Neural cell (in vitro differentiated cells): ENCODE measurements around the gene SLC44A1. TPM values are rescaled to one million over a fixed set of nuclear protein-coding genes. Genes with fewer than 3 reads are reported as not detected.

Experiments
- H2AFZ ChIP-seq: fragments of 200-600, 300-800 bp; sonication (generic), shearing (Covaris generic); 2 replicates; pipeline ENCODE4 v1.6.0; 2014; ENCODE audit warnings: low read depth, mild to moderate bottlenecking, antibody characterized with exemption, low read length, moderate library complexity
- H3F3A ChIP-seq: fragments of 200-600 bp; shearing (Covaris generic); 2 replicates; pipeline ENCODE4 v1.6.1; 2016; ENCODE audit warnings: mild to moderate bottlenecking, moderate library complexity, mixed read lengths, antibody characterized with exemption, low read length; ENCODE audit not compliant: insufficient read depth, poor library complexity, severe bottlenecking
- H3K27ac ChIP-seq: fragments of 200-600, 300-800 bp; sonication (generic), shearing (Covaris generic); 2 replicates; pipeline ENCODE4 v1.5.1; 2014; ENCODE audit warnings: mild to moderate bottlenecking, low read length, moderate library complexity
- H3K27me3 ChIP-seq: fragments of 300-800, 200-600 bp; sonication (generic), shearing (Covaris generic); 2 replicates; pipeline ENCODE4 v1.6.0; 2014; ENCODE audit warnings: mild to moderate bottlenecking, low read depth, low read length, moderate library complexity; ENCODE audit not compliant: insufficient read depth
- H3K36me3 ChIP-seq: fragments of 300-800, 200-600 bp; sonication (generic), shearing (Covaris generic); 2 replicates; pipeline ENCODE4 v1.5.1; 2014; ENCODE audit warnings: mild to moderate bottlenecking, antibody characterized with exemption, low read length, moderate library complexity; ENCODE audit not compliant: insufficient read depth
- H3K4me2 ChIP-seq: fragments of 300-800, 200-600 bp; sonication (generic), shearing (Covaris generic); 2 replicates; pipeline ENCODE4 v1.6.0; 2014; ENCODE audit warnings: mild to moderate bottlenecking, low read length
- H3K4me3 ChIP-seq: fragments of 300-800, 200-600 bp; sonication (generic), shearing (Covaris generic); 2 replicates; pipeline ENCODE4 v1.5.1; 2014; ENCODE audit warnings: mild to moderate bottlenecking, low read length, moderate library complexity
- H3K79me2 ChIP-seq: fragments of 200-600 bp; shearing (Covaris generic); replicated peaks from 2 replicates; pipeline ENCODE4 v1.6.0; 2014; ENCODE audit warnings: mild to moderate bottlenecking, low read length, moderate library complexity; ENCODE audit not compliant: insufficient read depth
- H3K9ac ChIP-seq: fragments of 300-800, 200-600 bp; sonication (generic), shearing (Covaris generic); 2 replicates; pipeline ENCODE4 v1.6.1; 2016; ENCODE audit warnings: mild to moderate bottlenecking, low read length, mixed read lengths
- H3K9me2 ChIP-seq: fragments of 200-600 bp; shearing (Covaris generic); 2 replicates; pipeline ENCODE4 v1.6.1; 2016; ENCODE audit warnings: mild to moderate bottlenecking, low read length, mixed read lengths; ENCODE audit not compliant: insufficient read depth
- H3K9me3 ChIP-seq: fragments of 200-600, 300-800 bp; sonication (generic), shearing (Covaris generic); 2 replicates; pipeline ENCODE4 v1.6.1; 2016; ENCODE audit warnings: mild to moderate bottlenecking, mixed run types, low read length, moderate library complexity, mixed read lengths
- H4K20me1 ChIP-seq: fragments of 200-600 bp; shearing (Covaris generic); 2 replicates; pipeline ENCODE4 v1.6.1; 2016; ENCODE audit warnings: mild to moderate bottlenecking, mixed run types; ENCODE audit not compliant: insufficient read depth
- EP300 ChIP-seq: fragments of 450-650 bp; conservative IDR thresholded peaks from 2 replicates; pipeline ENCODE4 v1.6.1; 2014; ENCODE audit warnings: antibody characterized with exemption, mild to moderate bottlenecking, moderate library complexity; ENCODE audit not compliant: poor library complexity, severe bottlenecking
- EZH2 ChIP-seq: fragments of 200-600, 300-800 bp; shearing (Covaris generic), sonication (generic); IDR thresholded peaks from 2 replicates; pipeline ENCODE4 v1.6.1; 2014; ENCODE audit warnings: antibody characterized with exemption, low read length, borderline replicate concordance, mild to moderate bottlenecking; ENCODE audit not compliant: insufficient read depth, poor library complexity, severe bottlenecking
- MXI1 ChIP-seq: fragments of 450-650 bp; conservative IDR thresholded peaks from 2 replicates; pipeline ENCODE4 v1.6.1; 2014; ENCODE audit warnings: antibody characterized with exemption, mild to moderate bottlenecking; ENCODE audit not compliant: poor library complexity, severe bottlenecking
- RAD21 ChIP-seq: fragments of 450-650 bp; conservative IDR thresholded peaks from 2 replicates; pipeline ENCODE4 v1.6.1; 2014; ENCODE audit warnings: antibody characterized with exemption, mild to moderate bottlenecking, moderate library complexity
- SMC3 ChIP-seq: fragments of 450-650 bp; conservative IDR thresholded peaks from 2 replicates; pipeline ENCODE4 v1.6.1; 2014; ENCODE audit warnings: antibody characterized with exemption, mild to moderate bottlenecking, moderate library complexity; ENCODE audit not compliant: poor library complexity
- TAF1 ChIP-seq: IDR thresholded peaks from 2 replicates; pipeline ENCODE4 v1.6.1; 2012; ENCODE audit warnings: low read depth
- polyA plus RNA-seq: library from polyadenylated mRNA; depleted of rRNA; stranded (reverse); fragments of >200 nt; gene quantifications from 2 replicates; pipeline ENCODE4 v1.2.3, GENCODE V29; 2014
- TF ChIP-seq, protein P1 (sequence below): fragments of 450-650 bp; IDR thresholded peaks from 2 replicates; pipeline ENCODE4 v1.5.1; 2014; ENCODE audit warnings: antibody characterized with exemption, mild to moderate bottlenecking, moderate library complexity; ENCODE audit not compliant: poor library complexity, severe bottlenecking
- TF ChIP-seq, protein P2 (sequence below): IDR thresholded peaks from 2 replicates; pipeline ENCODE4 v1.6.1; 2012; ENCODE audit warnings: borderline replicate concordance

The SLC44A1 gene
- polyA plus RNA-seq, 1 donor from 2014 or later = 3.9 TPM

DNA sequence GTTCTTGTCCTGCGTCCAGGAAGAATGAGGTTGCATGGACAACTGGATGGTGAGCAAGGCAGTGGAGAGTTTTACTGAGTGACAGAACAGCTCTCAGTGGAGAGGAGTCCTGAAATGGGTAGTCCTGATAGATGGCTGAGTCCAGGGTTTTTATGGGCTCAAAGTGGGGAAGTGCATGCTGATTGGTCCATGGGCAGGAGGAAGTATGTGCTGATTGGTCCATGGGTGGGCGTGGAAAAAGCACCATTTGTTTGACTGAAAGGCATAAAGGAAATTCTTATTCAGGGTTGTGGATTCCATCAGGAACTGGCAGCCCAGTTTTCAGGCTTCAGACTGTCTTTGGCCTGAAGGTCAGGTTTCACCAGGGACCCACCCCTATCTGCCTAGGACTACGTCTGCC is 214.0 kb downstream of the SLC44A1 start:
- H3K9me2 ChIP-seq = no peaks in the 10 kb centered on the region
- peaks cover 85% of the 10 kb centered on the region for H3K79me2 ChIP-seq
- no peaks in the 10 kb centered on the region for H3F3A ChIP-seq
- TF ChIP-seq, protein P1, sequence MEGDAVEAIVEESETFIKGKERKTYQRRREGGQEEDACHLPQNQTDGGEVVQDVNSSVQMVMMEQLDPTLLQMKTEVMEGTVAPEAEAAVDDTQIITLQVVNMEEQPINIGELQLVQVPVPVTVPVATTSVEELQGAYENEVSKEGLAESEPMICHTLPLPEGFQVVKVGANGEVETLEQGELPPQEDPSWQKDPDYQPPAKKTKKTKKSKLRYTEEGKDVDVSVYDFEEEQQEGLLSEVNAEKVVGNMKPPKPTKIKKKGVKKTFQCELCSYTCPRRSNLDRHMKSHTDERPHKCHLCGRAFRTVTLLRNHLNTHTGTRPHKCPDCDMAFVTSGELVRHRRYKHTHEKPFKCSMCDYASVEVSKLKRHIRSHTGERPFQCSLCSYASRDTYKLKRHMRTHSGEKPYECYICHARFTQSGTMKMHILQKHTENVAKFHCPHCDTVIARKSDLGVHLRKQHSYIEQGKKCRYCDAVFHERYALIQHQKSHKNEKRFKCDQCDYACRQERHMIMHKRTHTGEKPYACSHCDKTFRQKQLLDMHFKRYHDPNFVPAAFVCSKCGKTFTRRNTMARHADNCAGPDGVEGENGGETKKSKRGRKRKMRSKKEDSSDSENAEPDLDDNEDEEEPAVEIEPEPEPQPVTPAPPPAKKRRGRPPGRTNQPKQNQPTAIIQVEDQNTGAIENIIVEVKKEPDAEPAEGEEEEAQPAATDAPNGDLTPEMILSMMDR = no peak
- TF ChIP-seq SMC3 (no peak), EZH2 (no peak), TAF1 (no peak), RAD21 (no peak), EP300 (no peak)
- TF ChIP-seq, protein P2, sequence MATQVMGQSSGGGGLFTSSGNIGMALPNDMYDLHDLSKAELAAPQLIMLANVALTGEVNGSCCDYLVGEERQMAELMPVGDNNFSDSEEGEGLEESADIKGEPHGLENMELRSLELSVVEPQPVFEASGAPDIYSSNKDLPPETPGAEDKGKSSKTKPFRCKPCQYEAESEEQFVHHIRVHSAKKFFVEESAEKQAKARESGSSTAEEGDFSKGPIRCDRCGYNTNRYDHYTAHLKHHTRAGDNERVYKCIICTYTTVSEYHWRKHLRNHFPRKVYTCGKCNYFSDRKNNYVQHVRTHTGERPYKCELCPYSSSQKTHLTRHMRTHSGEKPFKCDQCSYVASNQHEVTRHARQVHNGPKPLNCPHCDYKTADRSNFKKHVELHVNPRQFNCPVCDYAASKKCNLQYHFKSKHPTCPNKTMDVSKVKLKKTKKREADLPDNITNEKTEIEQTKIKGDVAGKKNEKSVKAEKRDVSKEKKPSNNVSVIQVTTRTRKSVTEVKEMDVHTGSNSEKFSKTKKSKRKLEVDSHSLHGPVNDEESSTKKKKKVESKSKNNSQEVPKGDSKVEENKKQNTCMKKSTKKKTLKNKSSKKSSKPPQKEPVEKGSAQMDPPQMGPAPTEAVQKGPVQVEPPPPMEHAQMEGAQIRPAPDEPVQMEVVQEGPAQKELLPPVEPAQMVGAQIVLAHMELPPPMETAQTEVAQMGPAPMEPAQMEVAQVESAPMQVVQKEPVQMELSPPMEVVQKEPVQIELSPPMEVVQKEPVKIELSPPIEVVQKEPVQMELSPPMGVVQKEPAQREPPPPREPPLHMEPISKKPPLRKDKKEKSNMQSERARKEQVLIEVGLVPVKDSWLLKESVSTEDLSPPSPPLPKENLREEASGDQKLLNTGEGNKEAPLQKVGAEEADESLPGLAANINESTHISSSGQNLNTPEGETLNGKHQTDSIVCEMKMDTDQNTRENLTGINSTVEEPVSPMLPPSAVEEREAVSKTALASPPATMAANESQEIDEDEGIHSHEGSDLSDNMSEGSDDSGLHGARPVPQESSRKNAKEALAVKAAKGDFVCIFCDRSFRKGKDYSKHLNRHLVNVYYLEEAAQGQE = no peak
- no peak overlapping the region for H3K9ac ChIP-seq
- no peak overlapping the region for H3K4me2 ChIP-seq
- no peak overlapping the region for H3K27ac ChIP-seq
- H3K36me3 ChIP-seq = no peaks in the 10 kb centered on the region
- no peaks in the 10 kb centered on the region for H3K9me3 ChIP-seq
- no peak overlapping the region for H3K4me3 ChIP-seq
- no peaks in the 10 kb centered on the region for H3K27me3 ChIP-seq
- no peak overlapping the region for H2AFZ ChIP-seq
- peaks cover 4% of the 10 kb centered on the region for H4K20me1 ChIP-seq

DNA sequence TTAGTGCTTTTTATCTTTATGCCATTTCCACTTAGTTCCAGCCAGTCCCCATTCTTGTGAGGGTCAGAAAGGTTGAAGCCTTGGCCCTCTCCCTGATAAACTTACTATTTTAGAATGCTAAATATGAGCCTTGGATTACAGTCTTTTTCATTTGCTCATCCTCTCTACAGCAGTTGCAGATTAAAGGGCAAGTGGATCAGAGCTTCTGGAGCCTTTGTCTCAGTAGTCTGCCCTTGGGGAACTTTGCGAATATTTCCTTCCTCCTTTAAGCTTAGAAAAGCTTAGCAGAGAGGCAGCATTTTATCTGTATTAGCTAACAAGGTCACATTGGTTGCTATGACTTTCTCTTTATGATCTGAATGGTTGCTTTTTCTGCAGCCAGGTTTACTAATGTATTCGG is 214.9 kb downstream of the SLC44A1 start:
- Histone ChIP-seq H3K36me3 (peaks cover 3% of the 10 kb centered on the region), H3K9me2 (no peaks in the 10 kb centered on the region), H3K27me3 (no peaks in the 10 kb centered on the region), H3K4me3 (no peak overlapping the region), H3K9me3 (no peaks in the 10 kb centered on the region), H2AFZ (no peak overlapping the region), H3K79me2 (peaks cover 83% of the 10 kb centered on the region), H3K4me2 (no peak overlapping the region), H4K20me1 (peaks cover 4% of the 10 kb centered on the region), H3K27ac (no peak overlapping the region), H3F3A (no peaks in the 10 kb centered on the region), H3K9ac (no peak overlapping the region)
- no peak for TF ChIP-seq MXI1
- TF ChIP-seq EP300 = no peak
- TF ChIP-seq TAF1 = no peak
- no peak for TF ChIP-seq EZH2
- TF ChIP-seq SMC3 = no peak
- TF ChIP-seq, protein P1 = no peak
- no peak for TF ChIP-seq RAD21
